Midbrain (tissue), 1 donor: ENCODE measurements around the gene PPP4R1.

Experiments used
- DNase-seq: peaks from one replicate; lab custom pipeline; 2025; lab: John Stamatoyannopoulos, UW

The PPP4R1 gene

DNA sequence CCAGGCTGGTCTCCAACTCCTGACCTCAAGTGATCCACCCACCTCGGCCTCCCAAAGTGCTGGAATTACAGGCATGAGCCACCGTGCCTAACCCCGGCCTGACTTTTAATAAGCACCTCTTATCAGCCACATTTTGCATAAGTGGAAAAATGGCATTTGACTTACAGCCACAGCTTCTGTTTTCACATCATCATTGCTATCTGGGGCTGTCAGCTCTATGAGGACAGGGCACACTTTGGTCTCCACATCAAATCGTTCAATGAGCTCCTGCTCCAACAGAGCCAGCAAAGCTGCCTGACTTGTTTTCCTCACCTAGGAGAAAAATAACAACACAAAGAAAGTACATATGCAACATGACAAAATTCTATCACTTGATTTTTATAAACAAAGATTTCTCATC, 26.4 kb downstream of the PPP4R1 start:
- DNase-seq: no peak

- no peak for DNase-seq
Observed at GRCh38 chr18:9586814-9587213, 27.5 kb downstream of the PPP4R1 start.

- no peak for DNase-seq
Observed at GRCh38 chr18:9581667-9582066, 32.7 kb downstream of the PPP4R1 start.

DNA sequence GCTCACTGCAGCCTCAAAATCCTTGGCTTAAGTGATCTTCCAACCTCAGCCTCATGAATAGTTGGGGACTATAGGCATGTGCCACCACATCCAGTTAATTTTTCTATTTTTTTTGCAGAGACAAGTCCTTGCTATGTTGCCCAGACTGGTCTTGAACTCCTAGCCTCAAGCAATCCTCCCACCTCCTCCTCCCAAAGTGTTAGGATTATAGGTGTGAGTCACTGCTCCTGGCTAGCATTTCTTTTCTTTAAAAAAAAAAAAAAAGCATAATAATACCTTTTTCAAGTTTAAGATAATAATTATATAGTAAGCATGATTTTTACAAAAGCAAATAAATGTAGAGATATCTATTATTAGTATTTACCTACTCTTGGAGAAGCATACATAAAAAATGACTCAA, 36.1 kb downstream of the PPP4R1 start:
- DNase-seq: no peak

DNA sequence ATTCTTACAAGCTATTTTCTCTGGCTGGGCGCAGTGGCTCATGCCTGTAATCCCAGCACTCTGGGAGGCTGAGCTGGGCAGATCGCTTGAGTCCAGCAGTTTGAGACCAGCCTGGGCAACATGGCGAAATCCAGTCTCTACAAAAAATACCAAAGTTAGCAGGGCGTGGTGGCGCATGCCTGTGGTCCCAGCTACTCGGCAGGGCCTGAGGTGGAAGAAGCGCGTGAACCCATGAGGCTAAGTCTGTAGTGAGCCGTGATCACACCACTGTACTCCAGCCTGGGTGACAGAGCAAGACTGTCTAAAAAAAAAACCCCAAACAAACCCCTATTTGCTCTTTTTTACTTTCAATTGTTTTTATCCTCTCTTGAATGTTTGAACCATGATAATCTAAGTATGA, 37.0 kb downstream of the PPP4R1 start:
- no peak for DNase-seq

DNA sequence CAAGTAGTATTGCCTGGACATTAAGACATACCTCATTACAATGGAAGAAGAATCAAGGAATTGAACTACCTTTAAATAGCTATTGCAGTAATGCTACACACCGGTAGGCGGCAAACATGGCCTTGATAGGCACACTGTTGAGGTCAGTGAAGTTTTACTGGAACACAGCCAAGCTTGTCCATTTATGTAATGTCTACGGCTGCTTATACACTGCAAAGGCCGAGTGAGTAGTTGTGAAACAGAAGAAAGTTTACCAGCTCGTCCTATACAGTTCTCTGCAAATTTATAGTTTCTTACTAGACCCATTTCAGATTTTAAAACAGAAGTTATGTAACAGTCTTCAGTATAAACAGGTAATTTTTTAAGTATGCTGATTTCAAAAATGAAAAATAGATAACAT, 38.8 kb downstream of the PPP4R1 start:
- peak; percentile 84 for DNase-seq

DNA sequence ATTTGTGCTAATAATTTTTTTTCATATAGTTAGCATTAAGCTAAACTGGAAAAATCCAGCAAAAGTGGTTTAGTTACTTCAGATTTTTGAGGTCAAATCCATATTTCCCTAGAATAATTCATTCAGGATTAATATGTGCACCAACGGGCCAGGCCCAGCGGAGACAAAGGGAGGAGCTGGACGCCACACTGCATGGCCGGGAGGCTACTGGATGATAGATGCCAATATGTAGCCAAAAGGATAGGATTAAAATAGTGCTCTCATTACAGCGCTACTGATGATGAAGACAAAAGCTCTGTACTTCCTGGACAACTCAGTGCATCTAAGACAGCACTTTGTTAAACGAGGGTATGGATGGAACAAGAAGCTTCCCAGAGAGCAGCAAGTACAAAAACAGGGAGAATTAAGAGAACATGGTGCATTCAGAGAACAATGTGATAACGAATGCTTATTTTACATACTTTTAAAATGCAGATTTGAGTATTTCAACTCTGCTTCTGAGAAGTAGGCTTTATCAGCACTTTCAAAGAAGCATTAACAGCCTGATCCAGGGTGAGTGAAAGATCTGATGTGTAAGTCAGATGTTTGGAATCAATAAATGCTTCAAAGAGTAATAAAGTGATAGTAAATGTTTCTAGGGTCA, 39.8 kb downstream of the PPP4R1 start:
- no peak for DNase-seq

- no peak for DNase-seq
Observed at GRCh38 chr18:9571546-9571945, 42.8 kb downstream of the PPP4R1 start.

DNA sequence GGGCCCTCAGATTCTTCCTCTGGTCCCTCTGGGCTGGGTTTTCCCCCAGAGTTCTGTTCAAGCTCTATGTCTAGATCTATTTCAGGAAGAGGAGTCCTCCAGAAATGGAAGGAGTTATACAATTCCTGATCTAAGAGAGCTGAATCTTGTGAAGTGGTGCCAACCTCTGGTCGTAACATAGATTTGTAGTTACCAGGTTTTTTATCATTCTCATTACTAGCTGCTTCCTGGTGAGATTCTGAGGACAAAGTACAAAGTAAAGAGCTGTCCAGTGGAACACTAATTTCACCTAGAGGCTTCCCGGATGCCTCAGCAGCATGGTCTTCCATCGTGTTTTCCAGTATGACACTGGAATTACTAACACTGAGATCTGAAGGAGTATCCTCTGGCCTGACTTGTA, 44.1 kb downstream of the PPP4R1 start:
- DNase-seq: no peak

GRCh38 chr18:9569178-9569577, 45.2 kb downstream of the PPP4R1 start:
- no peak for DNase-seq

DNA sequence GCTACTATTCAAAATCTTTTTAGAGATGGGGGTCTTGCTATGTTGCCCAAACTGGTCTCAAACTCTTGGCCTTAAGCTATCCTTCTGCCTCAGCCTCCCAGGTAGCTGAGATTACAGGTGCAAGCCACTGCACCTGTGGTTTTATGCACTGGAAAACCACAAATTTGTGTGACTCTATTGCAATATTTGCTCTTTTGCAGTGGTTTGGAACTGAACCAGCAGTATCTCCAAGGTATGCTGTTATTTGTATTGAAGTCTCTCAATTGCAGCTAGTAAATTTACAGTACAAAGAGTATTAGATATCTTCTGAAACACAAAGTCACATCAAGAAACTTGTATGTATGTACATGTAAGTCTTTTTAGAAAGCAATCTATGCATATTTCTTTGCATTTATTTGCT, 46.2 kb downstream of the PPP4R1 start:
- no peak for DNase-seq

DNA sequence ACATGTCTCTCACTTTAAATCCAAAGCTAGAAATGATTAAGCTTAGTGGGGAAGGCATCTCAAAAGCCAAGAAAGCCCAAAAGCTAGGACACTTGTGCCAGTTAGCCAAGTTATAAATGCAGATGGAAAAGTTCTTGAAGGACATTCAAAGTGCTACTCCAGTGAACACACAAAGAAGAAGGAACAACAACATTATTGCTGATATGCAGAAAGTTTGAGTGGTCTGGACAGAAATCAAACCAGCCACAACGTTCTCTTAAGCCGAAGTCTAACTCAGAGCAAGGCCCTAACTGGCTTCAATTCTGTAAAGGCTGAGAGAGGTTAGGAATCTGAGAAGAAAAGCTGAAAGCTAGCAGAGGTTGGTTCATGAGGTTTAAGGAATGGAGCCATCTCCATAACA, 49.0 kb downstream of the PPP4R1 start:
- no peak for DNase-seq

GRCh38 chr18:9563331-9563730, 51.0 kb downstream of the PPP4R1 start:
- no peak for DNase-seq

GRCh38 chr18:9562584-9562983, 51.8 kb downstream of the PPP4R1 start:
- no peak for DNase-seq

DNA sequence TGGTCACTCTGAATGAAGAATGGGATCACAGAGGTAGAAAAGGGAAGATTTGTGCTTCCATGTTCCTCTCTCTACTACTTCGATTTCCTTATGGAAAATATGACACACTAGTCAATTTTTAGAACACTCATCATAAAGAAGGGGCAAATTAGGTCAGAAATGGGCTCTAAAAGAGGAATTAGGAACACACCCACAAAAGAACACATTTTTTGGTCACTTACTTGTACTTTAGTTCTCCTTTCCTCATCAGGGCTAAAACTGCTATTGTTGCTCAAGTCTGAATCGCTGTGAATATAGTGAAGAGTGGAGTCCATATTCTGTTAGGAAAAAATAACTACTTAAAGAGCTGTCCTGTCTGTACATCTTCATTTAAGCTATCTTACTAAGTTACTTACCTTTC, 52.6 kb downstream of the PPP4R1 start:
- DNase-seq: no peak

GRCh38 chr18:9559253-9559652, 55.1 kb downstream of the PPP4R1 start:
- no peak for DNase-seq

DNA sequence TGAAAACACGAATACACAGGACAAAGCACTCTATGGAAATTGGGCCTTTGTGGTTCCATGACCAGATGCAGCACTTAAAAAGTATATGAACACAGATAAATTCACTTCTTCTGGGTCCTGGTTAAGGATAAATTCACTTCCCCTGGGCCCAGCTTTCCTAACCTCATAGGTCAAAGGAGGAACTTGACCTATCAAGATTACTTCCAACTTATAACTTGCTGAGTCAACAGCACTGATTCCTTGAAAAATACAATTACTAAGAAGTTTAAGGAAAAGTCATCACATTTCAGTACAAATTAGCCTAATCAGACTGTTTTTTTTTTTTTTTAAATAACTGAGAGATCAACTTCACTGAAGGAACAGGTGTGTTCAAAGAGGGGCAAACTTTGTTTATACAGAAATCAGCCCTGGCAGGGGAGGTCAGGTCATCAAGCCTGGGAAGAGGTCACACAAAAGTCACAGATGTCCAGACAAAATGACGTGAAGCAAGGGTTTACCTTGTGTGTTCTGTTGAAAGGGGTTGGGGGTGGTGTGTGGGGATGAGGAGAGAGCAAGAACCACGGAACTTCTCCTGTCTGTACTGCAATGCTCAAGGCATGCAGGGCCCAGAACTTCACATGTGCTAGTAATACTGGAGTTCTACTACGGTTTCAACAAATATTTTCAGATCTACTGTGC, 55.8 kb downstream of the PPP4R1 start:
- no peak for DNase-seq

DNA sequence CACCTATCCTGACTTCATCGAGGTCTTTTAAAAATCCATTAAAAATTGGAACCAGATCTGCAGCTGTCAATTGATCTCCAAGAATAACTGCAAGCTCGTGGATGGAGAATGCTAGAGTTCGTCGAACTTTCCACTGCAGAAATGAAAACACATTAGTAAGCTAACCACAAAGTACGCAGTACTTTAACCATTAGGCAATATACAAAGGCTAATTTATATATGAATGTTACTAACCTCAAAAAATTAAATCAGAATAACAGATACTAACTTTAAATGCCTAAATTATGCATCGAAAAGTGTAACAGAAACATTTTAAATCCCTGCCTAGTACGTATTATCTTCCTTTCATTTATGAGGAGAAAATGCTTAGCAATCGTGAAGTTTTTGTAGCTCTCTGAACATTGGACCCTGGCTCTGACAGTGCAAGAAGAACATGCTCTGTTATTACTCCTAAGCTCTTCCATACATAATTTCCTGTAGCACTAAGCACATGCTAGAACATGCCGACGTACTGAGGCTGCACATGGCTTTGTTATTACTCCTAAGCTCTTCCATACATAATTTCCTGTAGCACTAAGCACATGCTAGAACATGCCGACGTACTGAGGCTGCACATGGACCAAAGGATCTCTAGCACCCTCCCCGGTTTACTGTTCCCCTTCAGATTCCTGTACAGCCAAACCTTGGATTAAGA, 57.0 kb downstream of the PPP4R1 start:
- DNase-seq: no peak

- DNase-seq: no peak
Observed at GRCh38 chr18:9552616-9553015, 61.7 kb downstream of the PPP4R1 start.

DNA sequence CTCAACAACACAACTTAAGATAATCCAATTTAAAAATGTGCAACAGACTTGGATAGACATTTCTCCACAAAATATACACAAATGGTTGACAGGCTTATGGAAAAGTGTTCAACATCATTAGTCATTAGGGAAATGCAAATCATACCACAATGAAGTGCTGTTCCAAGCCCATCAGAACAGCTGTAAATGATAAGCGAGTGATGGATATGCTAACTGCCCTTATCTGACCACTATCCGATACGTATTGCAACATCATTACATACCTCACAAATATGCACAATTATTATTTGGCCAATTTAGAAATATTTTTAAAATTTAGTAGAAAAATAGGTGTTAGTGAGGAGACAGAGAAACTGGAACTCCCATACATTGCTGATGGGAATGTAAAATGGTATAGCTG, 62.2 kb downstream of the PPP4R1 start:
- no peak for DNase-seq

DNA sequence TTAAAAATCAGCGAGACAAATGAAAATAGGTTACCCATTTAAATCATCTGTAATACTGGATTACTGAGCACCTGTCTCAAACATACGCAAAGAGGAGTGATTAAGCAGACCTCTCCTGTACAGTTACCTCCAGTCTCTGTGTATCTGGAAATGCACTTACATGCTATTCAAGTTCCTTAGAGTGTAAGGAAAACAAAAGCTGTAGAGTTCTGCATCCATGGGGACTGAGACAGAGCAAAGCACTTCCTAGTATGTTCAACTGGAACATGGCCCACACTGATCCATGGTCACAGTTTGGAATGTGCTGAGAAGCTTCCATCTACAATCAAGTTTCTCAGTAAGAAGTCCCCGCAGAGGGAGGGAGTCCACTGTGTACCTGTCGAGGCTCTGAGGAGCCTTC, 63.9 kb downstream of the PPP4R1 start:
- no peak for DNase-seq

DNA sequence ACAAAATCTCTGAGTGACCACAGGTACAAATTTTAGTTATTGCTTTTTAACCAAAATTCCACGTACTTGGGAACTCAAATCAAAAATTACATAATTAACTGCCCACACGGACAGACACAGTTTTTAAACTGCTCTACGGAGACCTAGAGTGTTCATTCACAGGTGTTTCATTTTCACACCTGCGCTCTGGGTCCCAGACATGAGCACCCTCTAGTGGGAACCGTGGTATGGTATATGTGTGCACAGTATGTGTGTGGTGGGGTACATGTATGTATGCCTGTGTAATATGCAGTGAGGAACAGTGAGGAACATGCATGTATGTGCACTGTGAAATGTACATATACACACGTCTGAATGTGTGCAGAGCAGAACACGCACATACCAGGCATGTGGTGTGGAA, 65.0 kb downstream of the PPP4R1 start:
- no peak for DNase-seq

- DNase-seq: no peak
Observed at GRCh38 chr18:9547782-9548181, 66.6 kb downstream of the PPP4R1 start.

DNA sequence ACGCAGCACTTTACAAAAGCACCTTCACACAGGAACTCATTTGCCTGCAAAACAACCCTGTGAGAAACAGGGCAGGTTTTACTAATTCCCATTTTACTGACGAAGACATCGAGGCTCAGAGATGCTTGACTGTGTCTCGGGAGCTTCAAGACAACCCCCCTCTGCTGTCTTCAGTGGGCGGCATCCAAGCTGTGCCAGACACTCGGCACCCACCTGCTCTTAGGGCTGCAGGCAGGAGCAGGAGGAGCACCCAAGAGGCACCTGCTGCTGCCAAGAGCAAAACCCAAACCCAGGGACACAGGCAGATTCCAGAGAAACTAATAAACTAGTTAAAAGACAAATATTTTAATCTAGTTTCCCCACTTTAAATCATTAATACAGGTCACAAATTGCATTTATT, 67.9 kb downstream of the PPP4R1 start:
- no peak for DNase-seq
